ENCODE data around the gene GCNT2.
"Not testable (repeated sequence)": the region's sequence is repeated elsewhere in the genome, so short reads cannot be mapped to it uniquely, and the experiment has no call there.

GCNT2 gene

GRCh38 chr6:10487668-10488327, 33.4 kb upstream of the GCNT2 start:
- H3K4me1 ChIP-seq (ENCODE audit: insufficient read depth, low read length) = no peaks in the 10 kb centered on the region
- TF ChIP-seq EZH2 (IDR thresholded peaks at IDR 0.05; ENCODE audit: borderline replicate concordance, low read depth, low read length, severe bottlenecking) (no peak), CTCF (IDR thresholded peaks at IDR 0.05; ENCODE audit: borderline replicate concordance, extremely low read depth, low read length, poor library complexity, severe bottlenecking) (no peak)
- no peak for ATAC-seq (ENCODE audit: insufficient read depth, low read depth)
- no peak overlapping the region for H3K4me2 ChIP-seq (ENCODE audit: insufficient read depth, low read length)
- no peak overlapping the region for H3K27ac ChIP-seq (ENCODE audit: low read length)
- H3K79me2 ChIP-seq (ENCODE audit: insufficient read depth, low read length) = no peaks in the 10 kb centered on the region
- no peak for DNase-seq
- no peak overlapping the region for H3K4me3 ChIP-seq (ENCODE audit: low read depth in 1 of 2, low read length in 2 of 2)
- H3K9me3 ChIP-seq (ENCODE audit: insufficient read depth, low read length, severe bottlenecking) = no peaks in the 10 kb centered on the region
- no peaks in the 10 kb centered on the region for H3K36me3 ChIP-seq (ENCODE audit: insufficient read depth, low read length)
- H4K20me1 ChIP-seq (ENCODE audit: insufficient read depth, low read length) = no peaks in the 10 kb centered on the region
- H3K9ac ChIP-seq (ENCODE audit: low read depth, low read length) = no peak overlapping the region
- no peak overlapping the region for H2AFZ ChIP-seq (ENCODE audit: low read depth, low read length)
- no peaks in the 10 kb centered on the region for H3K27me3 ChIP-seq (ENCODE audit: insufficient read depth, low read length, poor library complexity)

- no peak for DNase-seq
- Histone ChIP-seq H3K79me2 (ENCODE audit: insufficient read depth, low read length) (no peaks in the 10 kb centered on the region), H3K27ac (ENCODE audit: low read length) (no peak overlapping the region), H3K27me3 (ENCODE audit: insufficient read depth, low read length, poor library complexity) (no peaks in the 10 kb centered on the region), H2AFZ (ENCODE audit: low read depth, low read length) (no peak overlapping the region), H4K20me1 (ENCODE audit: insufficient read depth, low read length) (no peaks in the 10 kb centered on the region), H3K4me1 (ENCODE audit: insufficient read depth, low read length) (no peaks in the 10 kb centered on the region), H3K4me3 (ENCODE audit: low read depth in 1 of 2, low read length in 2 of 2) (no peak overlapping the region), H3K36me3 (ENCODE audit: insufficient read depth, low read length) (no peaks in the 10 kb centered on the region), H3K9me3 (ENCODE audit: insufficient read depth, low read length, severe bottlenecking) (no peaks in the 10 kb centered on the region), H3K9ac (ENCODE audit: low read depth, low read length) (no peak overlapping the region), H3K4me2 (ENCODE audit: insufficient read depth, low read length) (no peak overlapping the region)
- TF ChIP-seq CTCF (IDR thresholded peaks at IDR 0.05; ENCODE audit: borderline replicate concordance, extremely low read depth, low read length, poor library complexity, severe bottlenecking) = no peak
- no peak for TF ChIP-seq EZH2 (IDR thresholded peaks at IDR 0.05; ENCODE audit: borderline replicate concordance, low read depth, low read length, severe bottlenecking)
- no peak for ATAC-seq (ENCODE audit: insufficient read depth, low read depth)
Measured at GRCh38 chr6:10491463-10491862, 29.7 kb upstream of the GCNT2 start.

GRCh38 chr6:10491905-10492304, 29.2 kb upstream of the GCNT2 start:
- H3K4me3 ChIP-seq (ENCODE audit: low read depth in 1 of 2, low read length in 2 of 2); H3K4me2 ChIP-seq (ENCODE audit: insufficient read depth, low read length); H3K79me2 ChIP-seq (ENCODE audit: insufficient read depth, low read length); H3K9ac ChIP-seq (ENCODE audit: low read depth, low read length); H2AFZ ChIP-seq (ENCODE audit: low read depth, low read length); H3K9me3 ChIP-seq (ENCODE audit: insufficient read depth, low read length, severe bottlenecking); H3K27me3 ChIP-seq (ENCODE audit: insufficient read depth, low read length, poor library complexity); ATAC-seq (ENCODE audit: insufficient read depth, low read depth); H3K27ac ChIP-seq (ENCODE audit: low read length); DNase-seq; H4K20me1 ChIP-seq (ENCODE audit: insufficient read depth, low read length); H3K4me1 ChIP-seq (ENCODE audit: insufficient read depth, low read length); H3K36me3 ChIP-seq (ENCODE audit: insufficient read depth, low read length): not testable (repeated sequence)

- Histone ChIP-seq H3K36me3 (ENCODE audit: insufficient read depth, low read length) (no peaks in the 10 kb centered on the region), H3K4me1 (ENCODE audit: insufficient read depth, low read length) (no peaks in the 10 kb centered on the region), H3K79me2 (ENCODE audit: insufficient read depth, low read length) (no peaks in the 10 kb centered on the region), H3K9me3 (ENCODE audit: insufficient read depth, low read length, severe bottlenecking) (no peaks in the 10 kb centered on the region), H2AFZ (ENCODE audit: low read depth, low read length) (no peak overlapping the region), H3K27me3 (ENCODE audit: insufficient read depth, low read length, poor library complexity) (no peaks in the 10 kb centered on the region), H3K4me3 (ENCODE audit: low read depth in 1 of 2, low read length in 2 of 2) (no peak overlapping the region), H4K20me1 (ENCODE audit: insufficient read depth, low read length) (no peaks in the 10 kb centered on the region), H3K4me2 (ENCODE audit: insufficient read depth, low read length) (no peak overlapping the region), H3K27ac (ENCODE audit: low read length) (no peak overlapping the region), H3K9ac (ENCODE audit: low read depth, low read length) (no peak overlapping the region)
- ATAC-seq (ENCODE audit: insufficient read depth, low read depth) (no peak), DNase-seq (no peak)
- TF ChIP-seq CTCF (IDR thresholded peaks at IDR 0.05; ENCODE audit: borderline replicate concordance, extremely low read depth, low read length, poor library complexity, severe bottlenecking) = no peak
Measured at GRCh38 chr6:10495029-10495428, 26.1 kb upstream of the GCNT2 start.

Measured in DND-41 (cell line).